HG03064 (cell line): Measurements from ENCODE around the gene PDE6A.

Experiments
- ATAC-seq: cut with Tn5 transposase; IDR thresholded peaks from one replicate; pipeline ENCODE4 v1.9.1; 2021; ENCODE audit warnings: low read depth; ENCODE audit not compliant: unreplicated experiment

The PDE6A gene

DNA sequence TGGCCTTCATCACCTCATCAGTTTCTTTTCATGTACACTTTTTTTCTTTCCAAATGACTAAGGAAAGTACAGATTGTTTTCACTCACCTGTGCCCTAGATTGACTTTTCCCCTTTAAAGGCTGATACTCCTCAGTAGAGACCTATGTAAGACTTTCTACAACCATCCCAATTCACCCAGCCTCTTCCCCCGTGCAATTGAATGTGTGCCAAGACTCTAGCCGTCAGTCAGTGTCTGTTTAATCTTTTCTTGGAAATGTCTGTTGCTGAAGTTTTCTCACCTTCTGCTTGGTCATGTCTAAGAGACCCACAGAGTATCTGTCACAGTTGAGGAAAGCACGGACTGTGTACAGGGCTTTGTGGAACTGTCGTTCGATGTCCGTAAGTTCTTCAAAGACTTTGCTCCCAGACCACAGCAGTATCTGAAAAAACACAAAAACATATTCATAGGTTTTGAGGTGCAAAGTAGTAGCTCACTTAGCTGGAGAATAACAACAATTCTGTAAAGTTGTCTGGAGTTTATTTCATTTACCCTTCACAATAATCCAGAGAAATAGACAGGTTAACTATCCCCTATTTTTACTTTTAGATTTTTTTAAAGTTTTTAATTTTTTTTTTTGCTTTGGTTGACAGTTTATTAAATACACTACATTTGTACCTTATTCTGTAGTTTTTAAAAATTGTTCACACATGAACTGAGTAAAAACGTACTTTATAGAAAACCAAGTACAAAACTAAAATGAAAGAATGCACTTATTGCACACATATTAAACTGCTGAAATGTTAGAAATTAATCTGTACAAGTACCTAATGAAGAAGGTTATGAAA is 13.6 kb downstream of the PDE6A start:
- no peak for ATAC-seq

DNA sequence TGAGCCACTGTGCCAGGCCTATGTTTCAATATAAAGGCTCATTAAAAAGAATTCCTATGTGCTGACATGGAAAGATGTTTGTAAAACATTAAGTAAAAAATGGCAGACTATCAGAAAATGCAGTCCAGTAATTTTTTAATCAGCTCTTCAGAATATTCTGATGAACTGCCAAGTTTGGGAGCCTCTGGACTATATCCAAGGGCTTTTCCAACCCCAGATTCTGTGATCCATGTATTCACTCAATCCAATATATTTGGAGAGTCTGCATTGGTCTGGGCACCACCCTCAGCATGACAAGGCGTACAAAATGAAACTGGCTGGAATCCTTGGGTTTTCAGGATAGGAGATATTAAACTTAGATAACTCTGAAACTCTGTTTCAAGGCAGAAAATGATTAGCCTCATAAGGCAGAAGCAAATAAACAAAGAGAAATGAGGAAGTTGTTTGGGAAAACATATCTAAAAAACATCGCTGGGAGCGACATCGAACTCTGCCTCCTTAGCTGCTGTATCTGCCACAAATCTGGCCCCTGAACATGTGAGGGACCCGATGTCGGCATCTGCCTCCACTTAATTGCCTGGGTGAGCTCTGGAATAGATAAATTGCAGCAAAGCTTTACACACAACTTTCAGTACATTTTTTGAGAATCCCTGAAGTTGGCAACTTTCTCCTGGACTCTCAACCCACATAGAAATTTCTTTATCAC is 14.4 kb downstream of the PDE6A start:
- no peak for ATAC-seq

DNA sequence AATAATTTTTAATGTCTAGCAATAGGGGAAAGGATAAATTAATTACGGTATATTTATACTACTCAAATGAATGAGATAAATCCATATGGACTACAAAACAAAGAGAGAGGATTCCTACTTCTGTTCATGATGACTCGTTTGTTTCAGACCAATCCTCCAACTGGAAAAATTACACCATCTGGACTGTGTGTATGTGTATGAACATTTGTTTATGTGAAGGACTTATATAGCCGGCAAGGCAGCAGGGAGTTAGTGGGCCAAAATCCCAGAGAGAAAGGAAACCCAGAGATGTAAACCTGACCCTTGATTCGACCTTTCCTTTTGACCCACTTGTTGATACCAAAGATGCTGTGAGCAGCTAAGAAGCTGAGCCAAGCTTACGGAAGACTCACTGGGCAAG is 20.1 kb downstream of the PDE6A start:
- ATAC-seq = no peak

DNA sequence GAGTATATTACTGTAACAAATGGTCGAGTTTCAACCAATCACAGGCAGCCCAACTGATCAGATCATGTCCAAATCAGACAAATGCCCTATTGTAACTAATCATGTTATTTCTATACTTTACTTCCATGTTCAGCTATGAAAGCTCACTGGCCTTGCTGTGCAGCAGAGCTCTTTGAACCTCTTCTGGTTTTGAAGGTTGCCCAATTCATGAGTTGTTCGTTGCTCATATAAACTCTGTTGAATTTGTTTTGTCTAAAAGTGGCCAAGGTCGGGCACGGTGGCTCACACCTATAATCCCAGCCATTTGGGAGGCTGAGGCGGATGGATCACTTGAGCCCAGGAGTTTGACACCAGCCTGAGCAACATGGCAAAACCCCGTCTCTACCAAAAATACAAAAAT is 21.6 kb downstream of the PDE6A start:
- ATAC-seq = no peak

DNA sequence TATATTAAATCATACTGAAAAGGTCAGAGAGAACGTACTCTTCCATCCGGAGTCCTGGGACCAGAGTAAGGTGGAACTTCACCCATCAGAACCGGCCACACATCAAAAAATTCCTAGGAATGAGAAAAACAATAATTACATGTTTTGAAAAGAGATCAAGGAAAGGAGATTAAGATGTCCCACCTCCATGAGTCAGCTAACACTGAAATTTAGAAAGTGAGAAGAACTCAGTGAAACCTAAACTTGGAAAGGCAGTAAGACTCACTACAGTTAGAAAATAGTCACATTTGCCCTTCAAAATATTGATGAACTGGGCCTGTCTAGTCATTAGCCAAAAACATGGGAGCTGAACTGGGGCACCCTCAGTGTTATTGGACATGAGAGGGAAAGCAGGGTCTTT is 23.0 kb downstream of the PDE6A start:
- ATAC-seq = no peak

DNA sequence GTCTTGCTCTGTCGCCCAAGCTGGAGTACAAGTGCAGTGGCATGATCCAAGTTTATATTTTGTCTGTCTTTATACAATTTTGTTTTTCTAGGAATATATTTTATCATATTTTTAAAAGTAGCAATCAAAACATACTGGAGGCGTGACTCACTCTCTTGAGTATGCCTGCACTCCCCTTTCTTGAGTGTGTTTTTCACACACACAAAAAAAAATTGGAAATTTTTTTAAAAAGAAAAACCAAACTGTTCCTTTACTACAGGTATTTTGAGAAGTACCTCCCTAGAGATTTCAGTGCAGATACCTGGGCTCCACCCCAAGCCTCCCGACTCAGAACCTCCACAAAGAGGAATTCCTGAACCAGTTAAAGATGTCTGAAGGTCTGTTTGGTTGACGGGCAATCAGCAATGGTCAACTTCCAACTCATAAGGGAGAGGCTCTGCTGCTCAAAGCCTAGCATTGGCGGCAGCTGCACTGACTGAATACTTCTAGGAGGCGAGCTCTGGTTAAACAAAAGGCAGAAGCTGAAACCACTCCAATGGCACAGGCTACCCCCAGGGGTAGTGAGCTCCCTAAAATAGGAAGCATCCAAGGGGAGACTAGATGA is 27.4 kb downstream of the PDE6A start:
- no peak for ATAC-seq

DNA sequence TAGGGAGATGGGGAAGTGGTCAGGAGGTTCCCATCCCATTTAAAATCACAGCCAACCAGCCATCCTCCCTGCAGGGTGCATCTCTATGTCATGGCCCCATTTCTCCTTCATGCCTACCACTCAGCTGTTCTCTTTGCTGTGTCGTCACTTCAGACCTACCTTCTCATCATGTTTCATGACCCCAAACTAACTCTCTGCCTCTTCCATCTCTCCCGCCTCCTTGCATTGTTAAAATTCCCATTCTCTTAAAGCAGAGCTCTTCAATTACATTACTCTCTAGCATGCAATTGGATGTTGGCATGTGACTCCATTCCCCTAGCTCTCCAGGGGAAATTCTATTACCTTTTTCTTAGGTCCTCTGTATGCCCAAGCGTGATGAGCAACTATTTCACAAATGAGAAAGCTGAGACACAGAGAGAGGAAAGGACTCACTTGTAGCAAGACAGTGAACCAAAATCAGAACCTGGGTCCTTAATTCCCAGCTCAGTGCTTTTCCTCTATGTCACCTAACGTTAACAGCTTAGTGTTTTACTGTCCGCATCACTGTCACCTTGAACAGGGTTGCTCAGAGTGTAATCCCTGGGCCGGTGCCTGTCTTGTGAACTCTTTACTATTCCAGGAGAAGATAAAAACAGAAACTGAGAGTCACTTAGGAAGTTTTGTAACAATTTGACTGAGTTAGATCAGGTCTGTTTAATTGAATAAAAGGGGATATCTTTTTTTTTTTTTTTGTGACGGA is 28.1 kb downstream of the PDE6A start:
- ATAC-seq = no peak

DNA sequence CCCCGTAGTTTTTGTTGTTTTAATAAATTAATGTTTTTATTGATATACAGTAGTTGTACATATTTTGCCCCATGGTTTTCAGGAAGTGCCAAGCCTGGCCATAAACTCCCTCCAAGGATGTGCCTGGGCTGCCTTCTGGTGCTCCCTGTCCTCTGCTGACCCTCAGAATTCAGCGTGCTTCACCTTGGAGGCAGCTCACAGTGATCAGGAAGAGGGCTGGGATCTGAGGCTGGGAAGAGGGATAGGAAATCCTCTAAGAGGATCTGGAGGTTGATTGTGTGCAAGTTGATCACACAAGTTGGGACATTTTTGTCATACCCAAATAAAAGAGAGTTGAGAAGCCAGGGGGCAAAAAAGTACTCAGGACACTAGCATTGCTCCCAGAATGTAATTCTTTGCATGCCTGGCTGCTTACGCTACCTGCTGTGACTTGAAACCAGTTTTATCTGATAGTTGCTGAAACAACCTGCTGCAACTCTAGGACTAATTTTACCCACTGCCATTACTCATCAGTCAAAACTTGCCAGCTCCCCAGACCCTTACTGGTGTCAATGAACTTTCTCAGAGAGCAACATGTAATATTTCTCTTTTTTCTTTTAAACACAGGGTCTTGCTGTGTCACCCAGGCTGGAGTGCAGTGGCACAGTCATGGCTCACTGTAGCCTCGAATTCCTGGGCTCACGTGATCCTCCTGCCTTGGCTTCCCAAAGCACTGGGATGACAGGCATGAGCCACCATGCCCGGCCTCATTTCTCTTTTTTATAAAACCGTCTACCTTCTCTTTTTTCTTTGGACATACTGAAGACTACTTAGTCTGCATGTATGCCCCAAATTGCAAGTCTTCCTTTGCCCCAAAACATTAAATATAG is 29.0 kb downstream of the PDE6A start:
- ATAC-seq = no peak

DNA sequence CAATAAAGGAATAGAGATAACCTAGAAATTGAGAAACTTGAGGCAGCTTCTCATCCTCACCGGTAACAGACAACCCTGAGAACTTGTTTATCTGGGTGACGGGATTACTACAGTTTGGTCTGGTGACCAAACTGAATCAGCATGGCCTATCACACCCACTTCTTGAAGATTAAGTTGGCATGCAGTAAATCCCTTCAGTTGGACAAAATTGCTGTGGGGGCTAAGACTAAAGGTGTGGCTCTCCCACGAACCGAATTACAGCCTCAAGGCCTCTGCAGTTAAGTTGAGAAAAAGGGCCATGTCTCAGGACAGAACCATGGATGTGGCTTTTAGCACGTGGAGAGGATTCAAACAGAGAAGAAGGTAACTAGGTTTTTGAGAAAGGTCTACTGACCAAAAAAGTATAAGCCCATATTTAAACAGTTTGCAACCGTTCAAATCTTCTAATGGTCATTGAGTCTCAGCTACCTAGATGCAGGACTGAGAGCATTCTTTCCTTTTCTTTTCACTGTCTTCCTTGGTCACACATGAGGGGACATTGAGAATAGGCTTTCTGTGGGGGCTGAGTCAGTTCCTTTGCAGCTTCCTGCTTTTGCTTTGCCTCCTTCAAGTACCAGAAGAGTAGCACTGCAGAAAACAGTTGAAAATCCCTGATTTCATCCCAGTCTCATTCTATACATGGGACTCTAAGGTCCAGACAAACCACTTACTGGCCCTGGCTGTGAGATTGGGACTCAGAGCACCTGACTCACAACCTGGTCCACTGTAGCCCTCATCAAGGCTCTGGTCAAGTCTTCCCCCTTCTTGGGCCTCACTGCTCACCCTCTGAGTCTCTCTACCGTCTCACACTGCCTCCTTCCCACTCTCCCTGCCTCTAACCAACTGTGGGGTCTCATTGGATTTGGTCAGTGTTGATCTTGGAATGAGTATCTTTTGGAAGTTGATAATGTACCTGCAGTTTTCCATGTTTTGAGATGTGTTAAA is 30.9 kb downstream of the PDE6A start:
- ATAC-seq = no peak

DNA sequence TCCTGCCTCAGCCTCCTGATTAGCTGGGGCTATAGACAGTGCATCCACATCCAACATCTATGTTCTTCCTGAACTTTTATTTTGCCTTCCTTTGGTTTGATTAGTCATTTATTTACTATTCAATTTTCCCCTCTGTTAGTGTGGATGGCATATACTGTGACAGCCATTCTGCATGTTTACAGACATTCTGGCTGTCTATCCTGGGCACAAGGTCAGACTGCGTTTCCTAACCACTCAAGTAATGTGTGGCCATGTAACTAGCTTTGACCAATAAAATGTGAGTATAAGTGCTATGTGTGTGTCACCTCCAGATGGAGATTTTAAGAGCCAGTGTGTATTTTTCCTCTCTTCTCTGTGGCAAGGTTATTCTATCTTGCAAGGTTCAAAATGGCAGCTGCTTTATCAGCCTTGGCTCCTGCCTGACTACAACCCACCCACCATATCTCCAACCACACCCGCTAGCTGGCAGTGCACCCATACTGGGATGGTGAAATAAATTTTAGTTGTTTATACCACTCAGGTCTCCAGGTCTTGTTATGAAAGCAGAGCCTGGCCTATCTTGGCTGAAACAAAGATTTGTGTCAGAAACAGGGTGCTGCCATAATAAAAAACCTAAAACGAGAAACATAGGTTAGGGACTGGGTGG is 32.2 kb downstream of the PDE6A start:
- ATAC-seq = no peak

DNA sequence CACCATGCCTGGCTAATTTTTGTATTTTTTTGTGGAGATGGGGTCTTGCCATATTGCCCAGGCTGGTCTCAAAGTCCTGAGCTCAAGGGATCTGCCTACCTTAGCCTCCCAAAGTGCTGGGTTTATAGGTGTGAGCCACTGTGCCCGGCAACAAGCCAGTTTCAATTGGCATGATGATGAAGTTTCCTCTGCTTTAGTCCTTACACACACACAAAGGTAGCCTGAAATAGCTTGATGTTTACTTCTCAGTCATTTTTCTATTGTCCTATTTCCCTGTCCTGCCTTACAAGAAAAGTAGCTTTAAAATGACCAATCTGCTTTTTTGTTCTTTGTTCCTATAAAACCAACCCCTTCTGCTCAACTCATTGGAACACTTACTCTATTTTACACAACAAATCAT is 33.6 kb downstream of the PDE6A start:
- no peak for ATAC-seq

DNA sequence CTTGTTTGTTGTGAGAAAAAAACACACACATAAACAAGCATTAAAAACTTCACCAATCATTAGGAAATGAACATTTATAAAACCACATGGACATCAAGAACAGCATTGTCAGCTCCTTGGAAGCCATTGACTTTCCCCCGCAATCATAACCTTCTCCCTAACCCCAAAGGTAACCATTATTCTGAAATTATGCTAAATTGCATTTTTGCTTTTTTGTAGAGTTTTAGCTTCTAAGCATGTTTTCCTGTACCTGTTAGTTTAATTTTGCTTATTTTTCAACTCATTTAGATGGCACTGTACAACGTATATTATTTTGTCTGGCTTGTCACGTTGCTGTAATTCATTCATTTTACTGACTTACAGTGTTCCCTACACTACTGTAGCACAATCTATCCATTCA is 36.8 kb downstream of the PDE6A start:
- no peak for ATAC-seq

DNA sequence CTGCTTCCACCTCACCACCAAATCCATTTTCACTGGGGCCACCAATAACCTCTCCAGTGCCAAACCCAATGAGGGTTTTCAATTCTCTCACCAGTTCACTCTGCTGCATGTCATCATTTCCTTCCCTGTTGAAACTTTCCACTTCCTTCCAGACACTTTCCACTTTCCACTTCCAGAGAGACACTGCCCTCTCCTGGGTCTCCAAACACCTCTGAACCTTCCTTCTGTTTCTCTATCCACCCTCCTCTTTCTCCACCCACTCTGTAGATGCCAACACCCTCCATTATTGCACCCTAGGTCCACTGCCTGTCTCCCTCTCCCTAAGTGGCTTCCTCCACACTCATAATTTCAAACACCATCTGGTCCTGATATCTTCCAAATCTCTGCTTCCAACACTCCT is 39.6 kb downstream of the PDE6A start:
- ATAC-seq = no peak

DNA sequence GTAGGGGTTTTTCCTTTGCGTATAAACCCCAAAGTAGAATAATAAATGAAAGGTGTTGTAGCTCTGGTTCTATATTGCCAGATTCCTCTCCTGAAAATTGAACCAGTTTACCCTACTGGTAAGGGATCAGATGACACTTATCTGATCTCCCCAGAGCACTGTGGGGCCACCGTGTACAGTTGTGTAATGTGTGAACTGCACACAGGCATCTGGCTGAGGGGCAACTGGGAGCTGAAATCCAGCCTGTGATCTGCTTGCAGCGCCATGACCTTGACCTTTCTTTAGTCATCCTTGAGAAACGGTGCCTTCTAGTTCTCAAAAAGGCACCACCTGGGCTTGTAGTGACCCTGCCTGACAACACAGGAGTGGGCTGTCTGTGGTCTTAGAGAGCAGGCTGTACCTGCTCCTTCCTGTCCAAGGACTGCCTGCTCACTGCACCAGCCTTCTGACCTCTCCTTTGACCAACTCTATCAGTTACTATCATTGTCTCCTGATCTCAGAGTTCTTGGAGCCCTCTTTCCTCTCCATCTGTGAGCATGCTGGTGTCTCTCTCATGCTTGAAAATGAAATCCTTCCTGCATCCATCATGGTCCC is 40.2 kb downstream of the PDE6A start:
- no peak for ATAC-seq

DNA sequence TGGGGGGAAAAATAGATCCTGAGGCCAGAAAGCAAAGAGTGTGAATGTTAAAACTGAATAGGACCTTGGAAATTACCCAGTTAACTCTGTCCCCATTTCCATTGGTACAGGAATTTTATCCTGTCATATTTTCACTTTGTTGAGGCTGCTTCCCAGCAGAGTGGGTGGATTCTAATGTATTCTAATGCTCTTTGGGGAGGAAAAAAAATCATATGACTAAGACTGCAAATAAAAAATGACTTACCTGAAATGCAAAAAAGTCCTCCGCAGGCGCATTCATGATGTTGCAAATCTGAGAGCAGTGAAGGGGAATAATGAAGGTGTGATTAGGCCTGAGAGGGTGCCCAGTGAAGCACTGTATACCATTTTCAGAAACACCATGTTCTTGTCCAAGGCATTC is 41.2 kb downstream of the PDE6A start:
- no peak for ATAC-seq

DNA sequence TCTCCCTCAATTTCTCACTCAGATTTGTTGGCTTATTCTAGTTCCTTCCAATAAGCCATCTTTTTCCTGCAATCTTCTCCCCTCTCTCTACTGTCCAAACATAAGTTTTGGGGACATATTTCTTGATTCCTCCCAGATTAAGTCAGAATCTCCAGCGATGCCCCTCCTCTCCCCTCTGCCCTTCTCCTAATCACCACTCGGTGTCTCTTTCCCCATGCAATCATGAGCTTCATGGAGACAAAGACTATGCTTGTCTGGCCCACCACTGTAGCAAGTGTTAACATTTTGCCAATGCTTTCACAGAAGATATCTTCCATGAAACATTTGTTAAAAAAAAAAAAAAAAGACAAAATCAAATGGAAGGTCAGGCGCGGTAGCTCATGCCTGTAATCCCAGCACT is 42.4 kb downstream of the PDE6A start:
- no peak for ATAC-seq

DNA sequence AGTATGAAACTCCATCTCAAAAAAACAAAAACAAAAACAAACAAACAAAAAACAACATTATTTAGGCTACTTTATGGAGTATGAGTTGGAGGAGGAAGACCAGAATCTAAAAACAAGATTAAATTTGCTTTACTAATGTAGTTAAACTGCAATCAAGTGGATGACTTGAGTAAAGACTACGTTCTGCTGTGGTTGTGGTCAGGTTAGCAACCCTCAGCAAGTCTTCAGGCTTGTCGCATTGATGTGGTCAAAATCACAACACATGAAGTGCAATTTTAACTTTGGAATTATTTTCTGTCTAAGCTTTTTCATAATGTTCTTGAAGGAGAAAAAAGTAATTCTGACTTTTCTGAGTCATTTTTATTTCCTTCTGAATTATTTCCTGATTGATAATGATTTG is 43.1 kb downstream of the PDE6A start:
- no peak for ATAC-seq

DNA sequence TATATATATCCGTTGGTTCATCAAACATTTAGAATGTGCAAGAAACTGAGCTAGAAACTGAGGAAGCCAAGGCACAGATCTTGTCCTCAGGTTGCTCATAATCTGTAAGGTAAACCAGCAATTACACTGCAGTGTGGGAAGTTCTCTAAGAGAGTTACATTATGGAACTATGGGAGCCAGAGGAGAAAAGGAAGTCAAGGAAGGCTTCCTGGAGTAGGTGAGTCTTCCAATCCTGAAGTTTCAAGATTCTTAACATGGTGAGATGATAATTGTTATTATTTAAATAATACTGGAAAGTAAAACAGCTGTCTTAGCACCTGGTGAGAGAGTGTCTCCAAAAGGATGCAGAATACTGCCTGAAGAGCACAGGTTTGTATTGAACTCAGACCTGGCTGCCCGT is 44.2 kb downstream of the PDE6A start:
- ATAC-seq = no peak
